SH-SY5Y (cell line): ENCODE data around the gene EPS15.

ENCODE experiments used
- GATA2 ChIP-seq: IDR thresholded peaks from 2 replicates; pipeline ENCODE4 v1.6.1; 2011; ENCODE audit warnings: mild to moderate bottlenecking, low read depth, low read length
- GATA3 ChIP-seq: IDR thresholded peaks from 2 replicates; pipeline ENCODE4 v1.6.1; 2011; ENCODE audit warnings: low read depth, mild to moderate bottlenecking, low read length, moderate library complexity

DNA sequence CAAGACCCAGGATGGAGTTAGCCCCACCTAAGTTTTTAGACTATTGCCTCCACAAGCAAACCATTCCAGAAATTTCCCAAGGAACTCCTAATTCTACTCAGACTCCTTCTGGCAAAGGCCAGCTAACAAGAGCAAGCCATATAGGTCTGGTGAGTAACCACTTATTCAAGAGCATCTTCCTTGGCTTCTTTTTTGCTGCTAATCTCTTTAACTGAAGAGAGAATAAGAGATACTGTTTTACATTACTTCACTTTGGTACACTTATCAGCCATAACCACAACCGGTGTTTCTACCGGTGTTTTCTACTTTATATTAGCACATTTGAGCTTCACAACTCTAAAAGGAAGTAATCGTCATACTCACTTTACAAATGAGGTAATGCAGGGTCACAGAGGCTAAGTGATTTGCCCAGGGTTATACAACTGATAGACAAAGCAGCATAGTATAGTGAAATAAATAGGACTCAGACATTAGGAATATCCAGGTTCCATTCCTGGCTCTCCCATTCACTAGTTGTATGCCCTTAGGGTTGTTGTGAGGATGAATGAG is 1.7 kb upstream of the EPS15 start:
- TF ChIP-seq GATA2 (no peak), GATA3 (no peak)
